Hepatocyte (in vitro differentiated cells): Measurements from ENCODE around the gene NR2C1.

Experiments
- EZH2 ChIP-seq: fragments of 200-600 bp; sonication (generic); IDR thresholded peaks from 2 replicates; pipeline ENCODE4 v1.6.1; 2016; ENCODE audit warnings: antibody characterized with exemption, mild to moderate bottlenecking, borderline replicate concordance
- EZH2phosphoT487 ChIP-seq: fragments of 200-600 bp; sonication (generic); IDR thresholded peaks from one replicate; pipeline ENCODE4 v1.6.1; 2018; ENCODE audit warnings: antibody characterized with exemption, mild to moderate bottlenecking, low read depth, moderate library complexity; ENCODE audit not compliant: unreplicated experiment, severe bottlenecking
- TF ChIP-seq, protein P1 (sequence below): fragments of 200-600 bp; sonication (generic); IDR thresholded peaks from 2 replicates; pipeline ENCODE4 v1.5.1; 2016; ENCODE audit warnings: antibody characterized with exemption, mild to moderate bottlenecking; ENCODE audit not compliant: poor library complexity

DNA sequence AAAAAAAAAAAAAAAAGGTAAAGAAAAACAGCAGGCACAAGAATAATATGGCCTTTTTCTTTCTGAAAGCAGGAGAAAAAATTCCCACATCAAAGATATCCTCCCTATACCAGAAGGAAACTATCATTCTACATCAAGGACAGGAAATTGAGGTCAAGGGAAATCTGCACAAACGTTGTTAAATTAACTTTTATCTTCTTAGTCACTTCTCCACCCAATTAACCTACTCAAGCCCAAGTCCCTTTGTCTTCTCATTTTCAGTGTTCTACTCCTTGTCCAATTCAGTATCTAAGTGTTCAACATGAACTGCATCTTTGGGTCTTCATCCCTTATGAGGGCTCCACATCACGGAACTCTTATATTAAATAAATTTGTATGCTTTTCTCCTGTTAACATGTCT, 85.6 kb downstream of the NR2C1 start:
- TF ChIP-seq, protein P1, sequence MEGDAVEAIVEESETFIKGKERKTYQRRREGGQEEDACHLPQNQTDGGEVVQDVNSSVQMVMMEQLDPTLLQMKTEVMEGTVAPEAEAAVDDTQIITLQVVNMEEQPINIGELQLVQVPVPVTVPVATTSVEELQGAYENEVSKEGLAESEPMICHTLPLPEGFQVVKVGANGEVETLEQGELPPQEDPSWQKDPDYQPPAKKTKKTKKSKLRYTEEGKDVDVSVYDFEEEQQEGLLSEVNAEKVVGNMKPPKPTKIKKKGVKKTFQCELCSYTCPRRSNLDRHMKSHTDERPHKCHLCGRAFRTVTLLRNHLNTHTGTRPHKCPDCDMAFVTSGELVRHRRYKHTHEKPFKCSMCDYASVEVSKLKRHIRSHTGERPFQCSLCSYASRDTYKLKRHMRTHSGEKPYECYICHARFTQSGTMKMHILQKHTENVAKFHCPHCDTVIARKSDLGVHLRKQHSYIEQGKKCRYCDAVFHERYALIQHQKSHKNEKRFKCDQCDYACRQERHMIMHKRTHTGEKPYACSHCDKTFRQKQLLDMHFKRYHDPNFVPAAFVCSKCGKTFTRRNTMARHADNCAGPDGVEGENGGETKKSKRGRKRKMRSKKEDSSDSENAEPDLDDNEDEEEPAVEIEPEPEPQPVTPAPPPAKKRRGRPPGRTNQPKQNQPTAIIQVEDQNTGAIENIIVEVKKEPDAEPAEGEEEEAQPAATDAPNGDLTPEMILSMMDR, result no peak
- TF ChIP-seq EZH2phosphoT487 (no peak), EZH2 (no peak)
